ENCODE measurements around the gene GPR15LG.
"Not testable (repeated sequence)": the region's sequence is repeated elsewhere in the genome, so short reads cannot be mapped to it uniquely, and the experiment has no call there.

DNA sequence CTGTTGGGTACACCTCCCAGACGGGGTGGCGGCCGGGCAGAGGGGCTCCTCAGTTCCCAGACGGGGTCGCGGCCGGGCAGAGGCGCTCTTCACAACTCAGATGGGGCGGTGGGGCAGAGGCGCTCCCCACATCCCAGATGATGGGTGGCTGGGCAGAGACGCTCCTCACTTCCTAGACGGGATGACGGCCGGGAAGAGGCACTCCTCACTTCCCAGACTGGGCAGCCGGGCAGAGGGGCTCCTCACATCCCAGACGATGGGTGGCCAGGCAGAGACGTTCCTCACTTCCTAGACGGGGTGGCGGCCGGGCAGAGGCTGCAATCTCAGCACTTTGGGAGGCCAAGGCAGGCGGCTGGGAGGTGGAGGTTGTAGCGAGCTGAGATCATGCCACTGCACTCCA is 6.8 kb downstream of the GPR15LG start:
- TF ChIP-seq POLR2A (IDR thresholded peaks at IDR 0.05; ENCODE audit: extremely low read depth, insufficient read length), result not testable (repeated sequence)
- TF ChIP-seq, protein P1, sequence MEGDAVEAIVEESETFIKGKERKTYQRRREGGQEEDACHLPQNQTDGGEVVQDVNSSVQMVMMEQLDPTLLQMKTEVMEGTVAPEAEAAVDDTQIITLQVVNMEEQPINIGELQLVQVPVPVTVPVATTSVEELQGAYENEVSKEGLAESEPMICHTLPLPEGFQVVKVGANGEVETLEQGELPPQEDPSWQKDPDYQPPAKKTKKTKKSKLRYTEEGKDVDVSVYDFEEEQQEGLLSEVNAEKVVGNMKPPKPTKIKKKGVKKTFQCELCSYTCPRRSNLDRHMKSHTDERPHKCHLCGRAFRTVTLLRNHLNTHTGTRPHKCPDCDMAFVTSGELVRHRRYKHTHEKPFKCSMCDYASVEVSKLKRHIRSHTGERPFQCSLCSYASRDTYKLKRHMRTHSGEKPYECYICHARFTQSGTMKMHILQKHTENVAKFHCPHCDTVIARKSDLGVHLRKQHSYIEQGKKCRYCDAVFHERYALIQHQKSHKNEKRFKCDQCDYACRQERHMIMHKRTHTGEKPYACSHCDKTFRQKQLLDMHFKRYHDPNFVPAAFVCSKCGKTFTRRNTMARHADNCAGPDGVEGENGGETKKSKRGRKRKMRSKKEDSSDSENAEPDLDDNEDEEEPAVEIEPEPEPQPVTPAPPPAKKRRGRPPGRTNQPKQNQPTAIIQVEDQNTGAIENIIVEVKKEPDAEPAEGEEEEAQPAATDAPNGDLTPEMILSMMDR (IDR thresholded peaks at IDR 0.05; ENCODE audit: low read depth, low read length), result not testable (repeated sequence)
